ENCODE measurements around the gene LCN12.

The LCN12 gene

GRCh38 chr9:136991993-136992818 is 40.1 kb downstream of the LCN12 start, which contains the start of gene PAXX:
Gene PAXX, plus strand, starts transcription at chr9:136992422. Its CDS starts 22 bp downstream, at chr9:136992444.
- TF ChIP-seq CTCF (IDR thresholded peaks at IDR 0.05; ENCODE audit: low read depth, low read length) = no peak
- peak within 1 kb of the TSS; percentile 79 for H3K4me3 ChIP-seq (ENCODE audit: low read depth, low read length)

- no peak for TF ChIP-seq CTCF (IDR thresholded peaks at IDR 0.05; ENCODE audit: low read depth, low read length)
Measured at GRCh38 chr9:136992819-136993369, 40.8 kb downstream of the LCN12 start.

DNA sequence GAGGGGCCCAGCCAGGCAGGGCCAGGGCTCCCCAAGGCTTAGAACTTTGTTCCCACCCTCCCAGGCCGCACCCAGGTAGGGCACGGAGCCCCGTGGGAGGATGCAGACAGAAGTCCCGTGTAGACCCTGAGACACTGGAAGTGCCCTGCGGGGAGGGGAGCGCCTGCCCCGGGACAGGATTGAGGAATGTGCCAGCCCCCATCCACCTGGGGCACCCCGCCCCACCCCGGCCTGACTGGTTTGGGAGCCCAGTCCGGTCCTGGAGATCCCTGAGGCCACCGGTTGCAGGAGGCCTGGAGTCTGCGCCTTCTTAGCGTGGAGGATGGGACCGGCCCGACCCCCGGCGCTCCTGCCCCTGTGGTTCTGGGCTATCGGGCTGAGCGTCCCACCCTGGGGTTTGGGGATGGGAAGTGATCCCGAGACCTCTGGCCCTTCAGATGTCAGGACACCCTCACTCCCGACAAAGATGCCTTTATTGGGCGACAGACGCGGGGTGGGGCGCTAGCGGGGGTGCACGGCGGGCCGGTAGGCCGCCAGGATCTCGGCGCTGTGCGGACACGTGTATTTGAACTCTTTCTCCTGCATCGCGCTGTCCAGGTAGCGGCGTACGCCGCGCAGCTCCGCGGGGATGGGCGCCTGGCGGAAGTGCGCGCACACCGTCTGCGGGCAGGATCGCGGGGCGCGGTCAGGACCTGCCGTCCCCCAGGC is 42.3 kb downstream of the LCN12 start:
- no peak overlapping the region for H3K4me3 ChIP-seq (ENCODE audit: low read depth, low read length)
- TF ChIP-seq CTCF (IDR thresholded peaks at IDR 0.05; ENCODE audit: low read depth, low read length) = no peak

More at GRCh38 chr9:136992819-136993369, 40.8 kb downstream of the LCN12 start:
- H3K4me3 ChIP-seq (ENCODE audit: low read depth, low read length) = peak overlapping the region; percentile 79

DNA sequence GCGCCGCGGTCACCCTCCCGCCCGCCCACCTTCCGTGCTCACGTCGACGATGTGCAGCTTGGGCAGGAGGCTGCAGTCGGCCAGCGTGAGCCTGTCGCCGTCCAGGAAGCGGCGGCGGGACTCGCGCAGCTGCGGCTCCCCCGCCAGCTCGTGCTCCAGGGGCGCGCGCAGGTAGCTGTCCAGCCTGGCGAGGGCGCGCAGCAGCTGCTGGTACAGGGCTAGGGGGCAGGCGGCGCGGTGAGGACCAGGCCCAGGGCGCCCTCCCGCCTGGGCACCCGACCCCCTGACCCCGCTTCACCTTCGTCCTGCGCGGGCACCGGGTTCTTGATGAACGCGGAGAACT is 42.8 kb downstream of the LCN12 start:
- TF ChIP-seq CTCF (IDR thresholded peaks at IDR 0.05; ENCODE audit: low read depth, low read length) = no peak
- H3K4me3 ChIP-seq (ENCODE audit: low read depth, low read length) = no peak overlapping the region

DNA sequence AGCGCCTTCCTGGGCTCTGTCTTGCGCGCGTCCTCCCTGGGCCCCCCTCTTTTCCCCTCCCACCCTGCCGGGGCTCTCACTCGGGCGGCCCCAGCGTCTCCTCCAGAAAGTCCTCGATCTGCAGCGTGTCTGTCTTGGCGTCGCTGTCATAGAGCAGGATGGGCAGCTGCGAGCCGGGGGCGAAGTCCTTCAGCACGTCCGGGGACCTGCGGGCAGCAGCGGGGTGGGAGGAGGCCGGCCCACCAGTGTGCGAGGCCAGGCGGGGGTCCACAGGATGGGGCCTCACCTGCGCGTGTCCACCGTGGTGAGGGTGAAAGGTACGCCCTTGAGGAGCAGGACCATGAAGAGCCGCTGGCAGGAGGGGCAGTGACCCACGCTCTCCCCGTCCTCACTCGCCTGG is 43.3 kb downstream of the LCN12 start:
- no peak overlapping the region for H3K4me3 ChIP-seq (ENCODE audit: low read depth, low read length)
- TF ChIP-seq CTCF (IDR thresholded peaks at IDR 0.05; ENCODE audit: low read depth, low read length) = no peak

- no peak overlapping the region for H3K4me3 ChIP-seq (ENCODE audit: low read depth, low read length)
Measured at GRCh38 chr9:136995772-136996311, 43.8 kb downstream of the LCN12 start.

More at GRCh38 chr9:136995772-136996311, 43.8 kb downstream of the LCN12 start:
- no peak for TF ChIP-seq CTCF (IDR thresholded peaks at IDR 0.05; ENCODE audit: low read depth, low read length)
